K562 (cell line): ENCODE data around the gene NCAPG2. TPM values are rescaled to one million over a fixed set of nuclear protein-coding genes. Genes with fewer than 3 reads are reported as not detected.

Experiments
- ATAC-seq: fragments of 200-7000 bp; cut with Tn5 transposase; 3 replicates; pipeline ENCODE4 v1.9.1; 2020; ENCODE audit warnings: moderate library complexity
- BruUV-seq: library from RNA; stranded (reverse); fragments of 400-500 nt; replicated peaks from 2 replicates; lab custom pipeline; 2021; lab: Mats Ljungman, UMichigan
- CTCF ChIA-PET: fragments of 300-600 bp; formaldehyde crosslinking; extraction: SDS; loops from one replicate; lab custom pipeline; 2021; ENCODE audit warnings: low intra/inter-chr PET ratio; lab: Yijun Ruan, JAX
- POLR2A ChIA-PET: fragments of 300-600, 350-650 bp; sonication (Branson Sonifier 250); formaldehyde crosslinking; extraction: SDS; loops from one replicate; lab custom pipeline; 2021; ENCODE audit warnings: antibody characterized with exemption, inconsistent platforms; lab: Yijun Ruan, JAX
- DNase-seq, 4 experiments: peaks; one replicate each; pipeline versions ENCODE4 v3.0.0 to v3.0.0-alpha.2; 2011 to 2018; ENCODE audit warnings: low spot score in 3 of 4, mixed read lengths in 3 of 4; ENCODE audit errors: extremely low read depth in 1 of 4
- FAIRE-seq: peaks from 2 replicates; lab custom pipeline; 2011; peaks lifted over from hg19 to GRCh38; lab: Jason Lieb, UNC
- H2AFZ ChIP-seq: 2 replicates; pipeline ENCODE4 v1.6.0; 2011; ENCODE audit warnings: low read depth, low read length, control low read depth, inconsistent platforms
- H3K27ac ChIP-seq: fragments of 200-600 bp; 3 replicates; pipeline ENCODE4 v1.8.0; 2011; ENCODE audit warnings: low read depth, mild to moderate bottlenecking, control low read depth, inconsistent platforms, low read length, moderate library complexity, mixed read lengths; ENCODE audit errors: extremely low read depth
- H3K27me3 ChIP-seq, 2 experiments: fragments of 300-600 bp in 1 of 2; 2 replicates in 1 of 2; 3 replicates in 1 of 2; pipeline versions ENCODE4 v1.6.0 to v1.8.0; 2011; ENCODE audit warnings: inconsistent platforms in 2 of 2, low read length in 2 of 2, mild to moderate bottlenecking in 1 of 2, mixed read lengths in 1 of 2, moderate library complexity in 1 of 2; ENCODE audit not compliant: control insufficient read depth in 2 of 2, insufficient read depth in 2 of 2
- H3K36me3 ChIP-seq: fragments of 300-600 bp; 3 replicates; pipeline ENCODE4 v1.8.0; 2011; ENCODE audit warnings: mild to moderate bottlenecking, low read length, inconsistent platforms; ENCODE audit not compliant: control insufficient read depth, insufficient read depth
- H3K4me1 ChIP-seq, 2 experiments: fragments of 200-600 bp in 1 of 2; replicated peaks in 1 of 2; 2 replicates in 1 of 2; 3 replicates in 1 of 2; pipeline versions ENCODE4 v1.5.1 to v1.8.0; 2011; ENCODE audit warnings: inconsistent platforms in 2 of 2, low read length in 2 of 2, mild to moderate bottlenecking in 1 of 2, mixed read lengths in 1 of 2, moderate library complexity in 1 of 2; ENCODE audit not compliant: control insufficient read depth in 2 of 2, insufficient read depth in 2 of 2
- H3K4me2 ChIP-seq: 2 replicates; pipeline ENCODE4 v1.6.1; 2011; ENCODE audit warnings: low read length, control low read depth, inconsistent platforms, mixed read lengths; ENCODE audit not compliant: insufficient read depth
- H3K4me3 ChIP-seq: fragments of 200-600 bp; sonication (generic), shearing (Covaris generic); 2 replicates; pipeline ENCODE4 v1.5.1; 2016; ENCODE audit warnings: control low read depth, inconsistent platforms
- H3K79me2 ChIP-seq: fragments of 200-600 bp; 3 replicates; pipeline ENCODE4 v1.8.0; 2011; ENCODE audit warnings: low read length, inconsistent platforms; ENCODE audit not compliant: control insufficient read depth, insufficient read depth
- H3K9ac ChIP-seq, 2 experiments: 2 replicates each; pipeline versions ENCODE4 v1.6.0 to v1.6.1; 2011; ENCODE audit warnings: low read depth in 2 of 2, low read length in 2 of 2, control low read depth in 1 of 2, inconsistent platforms in 1 of 2, mild to moderate bottlenecking in 1 of 2, mixed read lengths in 1 of 2; ENCODE audit not compliant: insufficient read depth in 1 of 2
- H3K9me1 ChIP-seq: one replicate; pipeline ENCODE4 v1.6.0; 2011; ENCODE audit warnings: inconsistent platforms, mild to moderate bottlenecking, low read length, moderate library complexity; ENCODE audit not compliant: control insufficient read depth, insufficient read depth
- H3K9me3 ChIP-seq: replicated peaks from 2 replicates; pipeline ENCODE4 v1.5.1; 2011; ENCODE audit warnings: low read depth, low read length, inconsistent platforms; ENCODE audit not compliant: control insufficient read depth, insufficient read depth
- H4K20me1 ChIP-seq: replicated peaks from 2 replicates; pipeline ENCODE4 v1.6.1; 2011; ENCODE audit warnings: low read length, inconsistent platforms, mixed read lengths; ENCODE audit not compliant: control insufficient read depth, insufficient read depth
- AFF4 ChIP-seq: sonication (generic); formaldehyde crosslinking; IDR thresholded peaks from 2 replicates; pipeline ENCODE4 v1.8.0; 2023; ENCODE audit warnings: mild to moderate bottlenecking, missing genetic modification reagents
- CHD1 ChIP-seq: fragments of 200-600 bp; sonication (generic); IDR thresholded peaks from one replicate; pipeline ENCODE4 v1.6.1; 2012; ENCODE audit warnings: mild to moderate bottlenecking, moderate library complexity, low read length, inconsistent platforms
- L3MBTL2 ChIP-seq: fragments of 450-650 bp; IDR thresholded peaks from 2 replicates; pipeline ENCODE4 v1.6.1; 2016; ENCODE audit warnings: mild to moderate bottlenecking, moderate library complexity
- MTA3 ChIP-seq: fragments of 450-650 bp; formaldehyde crosslinking; IDR thresholded peaks from 2 replicates; pipeline ENCODE4 v1.6.1; 2017; ENCODE audit warnings: mild to moderate bottlenecking, borderline replicate concordance
- TRIM28 ChIP-seq: fragments of 450-650 bp; IDR thresholded peaks from 2 replicates; pipeline ENCODE4 v1.6.1; 2017
- ZNF699 ChIP-seq: fragments of 250-450 bp; sonication (Bioruptor Pico); IDR thresholded peaks from 2 replicates; pipeline ENCODE4 v1.8.0; 2021; ENCODE audit warnings: mild to moderate bottlenecking, moderate library complexity; ENCODE audit not compliant: insufficient replicate concordance
- ZNF75A ChIP-seq: fragments of 450-650 bp; formaldehyde crosslinking; IDR thresholded peaks from 2 replicates; pipeline ENCODE4 v1.4.0; 2020; ENCODE audit warnings: mild to moderate bottlenecking
- WGBS: fragments of 100-300 bp; shearing (Covaris generic); methylation state at CpG from one replicate; pipeline ENCODE4 v1.1.6; 2016; ENCODE audit warnings: low coverage, mixed read lengths; ENCODE audit not compliant: insufficient coverage; ENCODE audit errors: missing lambda C conversion rate; 5-methylcytosine and 5-hydroxymethylcytosine counted together
- in situ Hi-C: fragments of 300-500 bp; cut with MboI; formaldehyde crosslinking; loops from 4 replicates; pipeline ENCODE4 v1.15.0; 2018; ENCODE audit warnings: inconsistent platforms, mixed read lengths
- intact Hi-C: fragments of 100-400 bp; cut with micrococcal nuclease; formaldehyde crosslinking; loops from 2 replicates; pipeline ENCODE4 v1.14.2; 2022
- polyA plus RNA-seq, 8 experiments: library from polyadenylated mRNA; depleted of rRNA in 4 of 8; stranded (reverse) in 5 of 8; unstranded in 3 of 8; fragments of >200 nt; fragmentation: Nextera tagmentation in 2 of 8; fragmentation: Illumina TruSeq in 1 of 8; extraction: Ambion mirVana in 2 of 8; extraction: Trizol in 1 of 8; gene quantifications; 2 replicates each; pipeline versions ENCODE4 v1.2.1 to v1.2.3, GENCODE V29; 2011 to 2014; ENCODE audit warnings: inconsistent platforms in 1 of 8, missing spikeins in 1 of 8
- total RNA-seq, 7 experiments: library from RNA; depleted of rRNA in 6 of 7; stranded (reverse); fragments of >200 nt in 6 of 7; fragmentation: Illumina TruSeq in 2 of 7; extraction: Trizol in 2 of 7; gene quantifications; 2 replicates each; pipeline versions ENCODE4 v1.2.1 to v1.2.3, GENCODE V29; 2011 to 2021; ENCODE audit warnings: low replicate concordance in 1 of 7
- TF ChIP-seq, protein P1 (sequence below), 2 experiments: fragments of 150-350 bp in 1 of 2; IDR thresholded peaks; 2 replicates each; pipeline ENCODE4 v1.6.1; 2012 to 2016; ENCODE audit warnings: low read depth in 2 of 2, low read length in 2 of 2, mild to moderate bottlenecking in 1 of 2, moderate library complexity in 1 of 2

NCAPG2 gene
- total and polyA plus RNA-seq, 9 of the 15 experiments (the other 6 are each of a cell fraction or from before 2014, with no cell fraction given): 21.5 to 127 (median 86.1) TPM

DNA sequence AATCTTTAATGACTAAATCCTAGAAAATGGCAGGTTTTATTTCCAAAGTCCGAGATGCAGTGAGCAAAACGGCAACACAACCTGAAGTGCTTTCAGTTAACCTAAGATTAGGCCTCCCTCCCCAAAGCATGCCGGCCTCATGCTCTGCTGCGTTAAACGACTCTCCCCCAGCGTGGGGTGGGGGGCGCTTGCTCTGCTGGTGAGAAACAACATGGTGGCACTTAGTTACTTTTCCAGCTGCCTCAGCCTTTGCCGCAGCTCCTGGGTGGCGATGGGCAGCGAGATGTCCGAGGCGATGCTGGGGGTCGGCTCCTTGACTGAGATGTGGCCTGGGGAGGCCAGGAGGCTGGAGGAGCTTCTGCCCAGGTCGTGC is 36.7 kb upstream of the NCAPG2 start (continued):
- TF ChIP-seq AFF4 (CRISPR knock-in tag) (0 out of 2 replicates have a peak, but pooled peaks have one; percentile 12), CHD1 (peak; percentile 53)

GRCh38 chr7:158740657-158741293 is 36.2 kb upstream of the NCAPG2 start:
- Histone ChIP-seq H3K9ac (peak overlapping the region; percentile 56 to 82), H2AFZ (peak overlapping the region; percentile 59), H4K20me1 (no peaks in the 10 kb centered on the region), H3K4me2 (peak overlapping the region; percentile 55), H3K36me3 (peaks cover 91% of the 10 kb centered on the region), H3K27me3 (no peaks in the 10 kb centered on the region), H3K4me3 (no peak overlapping the region), H3K27ac (peak overlapping the region; percentile 71), H3K79me2 (no peaks in the 10 kb centered on the region), H3K9me1 (no peaks in the 10 kb centered on the region), H3K9me3 (no peaks in the 10 kb centered on the region), H3K4me1 (peaks cover 22 to 32% of the 10 kb centered on the region in 2 experiments; a peak in 4 of 5 replicates)
- intact Hi-C loops (loop anchor here (2.0 to 5.0 kb wide), 2 partner anchors 38 to 88 kb away; partner anchors contain the start of genes ESYT2 and NCAPG2), in situ Hi-C loops (no loop called here)
- CTCF ChIA-PET: no interaction called here
- BruUV-seq: no TSS peak
- DNase-seq (peak; percentile 68 to 90 (median 82)), ATAC-seq (peak; percentile 91), FAIRE-seq (peak; percentile 94)
- POLR2A ChIA-PET: interaction anchor here (0.7 to 3.5 kb wide), 7 partner anchors 8 to 36 kb away, joined by 3 to 22 read pairs (median 5); partner anchors contain the start of gene NCAPG2
- WGBS: 16% methylated on average over 16 of the region's 16 CpGs
- TF ChIP-seq MTA3 (peak; percentile 57; the same call in 1 of the 2 replicates), L3MBTL2 (no peak; the same call in 1 of the 2 replicates), TRIM28 (no peak), ZNF699 (no peak), ZNF75A (CRISPR knock-in tag) (no peak)
- TF ChIP-seq, protein P1, sequence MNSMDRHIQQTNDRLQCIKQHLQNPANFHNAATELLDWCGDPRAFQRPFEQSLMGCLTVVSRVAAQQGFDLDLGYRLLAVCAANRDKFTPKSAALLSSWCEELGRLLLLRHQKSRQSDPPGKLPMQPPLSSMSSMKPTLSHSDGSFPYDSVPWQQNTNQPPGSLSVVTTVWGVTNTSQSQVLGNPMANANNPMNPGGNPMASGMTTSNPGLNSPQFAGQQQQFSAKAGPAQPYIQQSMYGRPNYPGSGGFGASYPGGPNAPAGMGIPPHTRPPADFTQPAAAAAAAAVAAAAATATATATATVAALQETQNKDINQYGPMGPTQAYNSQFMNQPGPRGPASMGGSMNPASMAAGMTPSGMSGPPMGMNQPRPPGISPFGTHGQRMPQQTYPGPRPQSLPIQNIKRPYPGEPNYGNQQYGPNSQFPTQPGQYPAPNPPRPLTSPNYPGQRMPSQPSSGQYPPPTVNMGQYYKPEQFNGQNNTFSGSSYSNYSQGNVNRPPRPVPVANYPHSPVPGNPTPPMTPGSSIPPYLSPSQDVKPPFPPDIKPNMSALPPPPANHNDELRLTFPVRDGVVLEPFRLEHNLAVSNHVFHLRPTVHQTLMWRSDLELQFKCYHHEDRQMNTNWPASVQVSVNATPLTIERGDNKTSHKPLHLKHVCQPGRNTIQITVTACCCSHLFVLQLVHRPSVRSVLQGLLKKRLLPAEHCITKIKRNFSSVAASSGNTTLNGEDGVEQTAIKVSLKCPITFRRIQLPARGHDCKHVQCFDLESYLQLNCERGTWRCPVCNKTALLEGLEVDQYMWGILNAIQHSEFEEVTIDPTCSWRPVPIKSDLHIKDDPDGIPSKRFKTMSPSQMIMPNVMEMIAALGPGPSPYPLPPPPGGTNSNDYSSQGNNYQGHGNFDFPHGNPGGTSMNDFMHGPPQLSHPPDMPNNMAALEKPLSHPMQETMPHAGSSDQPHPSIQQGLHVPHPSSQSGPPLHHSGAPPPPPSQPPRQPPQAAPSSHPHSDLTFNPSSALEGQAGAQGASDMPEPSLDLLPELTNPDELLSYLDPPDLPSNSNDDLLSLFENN (IDR thresholded peaks at IDR 0.05; ENCODE audit: low read depth in 2 of 2, low read length in 2 of 2): peak in 1 of 2 experiments; percentile 68; a peak in 2 of 4 replicates
